Mesendoderm (in vitro differentiated cells): Measurements from ENCODE around the gene TRAPPC3L.

Source experiments
- DNase-seq: peaks from one replicate; pipeline ENCODE4 v3.0.0; 2013
- H2AK5ac ChIP-seq: 2 replicates; pipeline ENCODE4 v1.6.1; 2013; ENCODE audit warnings: low read length, inconsistent platforms
- H2BK120ac ChIP-seq: 2 replicates; pipeline ENCODE4 v1.6.1; 2013; ENCODE audit warnings: low read depth, mild to moderate bottlenecking, low read length, moderate library complexity, mixed read lengths
- H2BK15ac ChIP-seq: replicated peaks from 2 replicates; pipeline ENCODE4 v1.6.1; 2013; ENCODE audit warnings: low read depth, mild to moderate bottlenecking, moderate library complexity
- H2BK5ac ChIP-seq: 2 replicates; pipeline ENCODE4 v1.6.1; 2013; ENCODE audit warnings: low read length, inconsistent platforms
- H3K18ac ChIP-seq: 2 replicates; pipeline ENCODE4 v1.6.1; 2013; ENCODE audit warnings: mild to moderate bottlenecking, low read length, mixed read lengths
- H3K23ac ChIP-seq: one replicate; pipeline ENCODE4 v1.6.1; 2013; ENCODE audit warnings: low read length
- H3K27ac ChIP-seq: 2 replicates; pipeline ENCODE4 v1.5.1; 2013; ENCODE audit warnings: low read depth, mild to moderate bottlenecking, inconsistent platforms, low read length, moderate library complexity
- H3K27me3 ChIP-seq: 2 replicates; pipeline ENCODE4 v1.6.1; 2013; ENCODE audit warnings: low read length, control low read depth, mild to moderate bottlenecking, inconsistent platforms; ENCODE audit not compliant: insufficient read depth, poor library complexity
- H3K36me3 ChIP-seq: 2 replicates; pipeline ENCODE4 v1.6.1; 2013; ENCODE audit warnings: low read length, inconsistent platforms; ENCODE audit not compliant: control insufficient read depth, insufficient read depth
- H3K4ac ChIP-seq: one replicate; pipeline ENCODE4 v1.6.1; 2013; ENCODE audit warnings: low read depth, mild to moderate bottlenecking, low read length, moderate library complexity
- H3K4me1 ChIP-seq: 2 replicates; pipeline ENCODE4 v1.6.1; 2013; ENCODE audit warnings: low read depth, low read length, inconsistent platforms; ENCODE audit not compliant: control insufficient read depth
- H3K4me2 ChIP-seq: 2 replicates; pipeline ENCODE4 v1.6.1; 2013; ENCODE audit warnings: low read length
- H3K4me3 ChIP-seq: 2 replicates; pipeline ENCODE4 v1.5.1; 2013; ENCODE audit warnings: mild to moderate bottlenecking, low read length
- H3K56ac ChIP-seq: one replicate; pipeline ENCODE4 v1.6.1; 2013; ENCODE audit warnings: low read length
- H3K79me1 ChIP-seq: 2 replicates; pipeline ENCODE4 v1.6.1; 2013; ENCODE audit warnings: low read length, inconsistent platforms
- H3K79me2 ChIP-seq: 2 replicates; pipeline ENCODE4 v1.6.1; 2013; ENCODE audit warnings: mild to moderate bottlenecking, low read length; ENCODE audit not compliant: control insufficient read depth, insufficient read depth
- H3K9ac ChIP-seq: 2 replicates; pipeline ENCODE4 v1.6.1; 2013; ENCODE audit warnings: low read length, inconsistent platforms
- H4K5ac ChIP-seq: one replicate; pipeline ENCODE4 v1.6.1; 2013; ENCODE audit warnings: low read length
- H4K8ac ChIP-seq: one replicate; pipeline ENCODE4 v1.6.1; 2013; ENCODE audit warnings: low read depth, mild to moderate bottlenecking, control low read depth, low read length, moderate library complexity
- WGBS: extraction: QIAGEN DNeasy Blood & Tissue Kit; methylation state at CpG from one replicate; pipeline ENCODE4 v1.1.7; 2013; ENCODE audit warnings: low lambda C conversion rate, missing lambda C conversion rate; ENCODE audit not compliant: insufficient coverage; ENCODE audit errors: extremely low coverage; 5-methylcytosine and 5-hydroxymethylcytosine counted together

TRAPPC3L gene

GRCh38 chr6:116449565-116449964 lies 95.9 kb downstream of the TRAPPC3L start:
- Histone ChIP-seq H3K9ac (no peak overlapping the region), H3K4me1 (no peaks in the 10 kb centered on the region), H2BK5ac (no peak overlapping the region), H4K5ac (no peak overlapping the region), H3K23ac (no peak overlapping the region), H3K79me1 (no peaks in the 10 kb centered on the region), H2AK5ac (no peak overlapping the region), H2BK15ac (no peak overlapping the region), H3K18ac (no peak overlapping the region), H2BK120ac (no peak overlapping the region), H3K36me3 (no peaks in the 10 kb centered on the region), H3K79me2 (no peaks in the 10 kb centered on the region), H3K27ac (no peak overlapping the region), H3K4me2 (no peak overlapping the region), H3K4ac (no peak overlapping the region), H3K56ac (no peak overlapping the region), H3K27me3 (no peaks in the 10 kb centered on the region), H4K8ac (no peak overlapping the region), H3K4me3 (no peak overlapping the region)
- no peak for DNase-seq
- WGBS = no CpG with 5 or more reads among the region's 1 CpG

GRCh38 chr6:116447496-116448011 lies 97.9 kb downstream of the TRAPPC3L start:
- H3K27ac ChIP-seq = no peak overlapping the region
- H2AK5ac ChIP-seq = no peak overlapping the region
- no peak overlapping the region for H3K56ac ChIP-seq
- H2BK15ac ChIP-seq = no peak overlapping the region
- H3K23ac ChIP-seq = no peak overlapping the region
- no peaks in the 10 kb centered on the region for H3K4me1 ChIP-seq
- no peak overlapping the region for H3K4me2 ChIP-seq
- H2BK5ac ChIP-seq = no peak overlapping the region
- H2BK120ac ChIP-seq = no peak overlapping the region
- no peak overlapping the region for H3K18ac ChIP-seq
- H3K4ac ChIP-seq = no peak overlapping the region
- DNase-seq = no peak
- no peaks in the 10 kb centered on the region for H3K79me2 ChIP-seq
- WGBS = no CpG with 5 or more reads among the region's 2 CpGs
- no peaks in the 10 kb centered on the region for H3K36me3 ChIP-seq
- no peaks in the 10 kb centered on the region for H3K79me1 ChIP-seq
- no peak overlapping the region for H4K8ac ChIP-seq
- no peak overlapping the region for H4K5ac ChIP-seq
- no peaks in the 10 kb centered on the region for H3K27me3 ChIP-seq
- H3K4me3 ChIP-seq = no peak overlapping the region
- H3K9ac ChIP-seq = no peak overlapping the region

DNA sequence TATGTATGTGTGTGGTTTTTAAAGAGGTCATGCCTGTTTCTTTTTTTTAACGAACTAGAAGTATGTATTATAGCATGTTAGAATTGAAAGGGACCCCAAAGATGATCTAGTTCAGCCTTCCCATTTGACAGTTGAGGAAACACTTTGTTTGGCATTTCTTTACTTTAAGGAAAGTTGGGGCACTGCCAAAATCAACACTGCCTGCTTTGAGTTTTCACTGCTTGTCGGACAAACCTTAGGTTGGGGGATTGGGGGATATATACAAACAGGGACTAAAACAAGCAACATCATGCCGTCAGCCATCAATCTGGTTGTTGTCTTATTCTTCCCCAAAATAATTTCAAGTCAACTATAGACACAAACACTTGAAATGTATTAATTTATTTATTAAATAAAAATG lies 98.4 kb downstream of the TRAPPC3L start:
- no peaks in the 10 kb centered on the region for H3K79me2 ChIP-seq
- no peak overlapping the region for H3K9ac ChIP-seq
- H2BK5ac ChIP-seq = no peak overlapping the region
- H4K5ac ChIP-seq = no peak overlapping the region
- H3K56ac ChIP-seq = no peak overlapping the region
- no peaks in the 10 kb centered on the region for H3K4me1 ChIP-seq
- H4K8ac ChIP-seq = no peak overlapping the region
- no peak overlapping the region for H2BK120ac ChIP-seq
- H3K27ac ChIP-seq = no peak overlapping the region
- H2AK5ac ChIP-seq = no peak overlapping the region
- no peak overlapping the region for H3K4ac ChIP-seq
- no peak overlapping the region for H3K23ac ChIP-seq
- H3K4me2 ChIP-seq = no peak overlapping the region
- H3K4me3 ChIP-seq = no peak overlapping the region
- H3K18ac ChIP-seq = no peak overlapping the region
- H2BK15ac ChIP-seq = no peak overlapping the region
- no peaks in the 10 kb centered on the region for H3K79me1 ChIP-seq
- no peak for DNase-seq
- no CpG with 5 or more reads among the region's 3 CpGs for WGBS
- no peaks in the 10 kb centered on the region for H3K36me3 ChIP-seq
- no peaks in the 10 kb centered on the region for H3K27me3 ChIP-seq

DNA sequence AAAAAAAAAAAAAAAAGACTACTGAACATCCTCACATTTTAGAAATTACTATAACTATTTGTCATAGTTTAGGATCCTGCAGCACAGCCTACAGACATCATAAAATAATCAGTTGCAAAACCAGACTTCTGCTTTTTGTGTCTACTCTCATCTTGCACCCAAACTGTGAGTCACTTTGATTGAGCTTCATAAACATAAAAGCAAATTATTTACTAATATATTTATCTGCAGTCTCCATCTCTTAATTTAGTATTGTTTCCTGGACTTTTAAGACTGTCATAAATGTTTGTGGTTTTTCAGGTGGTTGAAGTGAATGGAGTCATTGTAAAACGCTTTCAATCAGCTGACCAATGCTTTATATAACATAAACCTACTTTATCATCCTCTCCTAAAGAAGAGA lies 99.1 kb downstream of the TRAPPC3L start:
- no CpG with 5 or more reads among the region's 1 CpG for WGBS
- Histone ChIP-seq H3K36me3 (no peaks in the 10 kb centered on the region), H2BK15ac (no peak overlapping the region), H3K23ac (no peak overlapping the region), H2BK5ac (no peak overlapping the region), H4K5ac (no peak overlapping the region), H4K8ac (no peak overlapping the region), H3K27me3 (no peaks in the 10 kb centered on the region), H3K79me1 (no peaks in the 10 kb centered on the region), H3K4me3 (no peak overlapping the region), H3K56ac (no peak overlapping the region), H3K4me1 (no peaks in the 10 kb centered on the region), H3K79me2 (no peaks in the 10 kb centered on the region), H3K9ac (no peak overlapping the region), H3K4ac (no peak overlapping the region), H3K27ac (no peak overlapping the region), H2AK5ac (no peak overlapping the region), H3K18ac (no peak overlapping the region), H3K4me2 (no peak overlapping the region), H2BK120ac (no peak overlapping the region)
- no peak for DNase-seq

GRCh38 chr6:116445102-116445501 lies 100.4 kb downstream of the TRAPPC3L start:
- no CpG with 5 or more reads among the region's 5 CpGs for WGBS
- Histone ChIP-seq H3K56ac (no peak overlapping the region), H3K79me2 (no peaks in the 10 kb centered on the region)

More at GRCh38 chr6:116445102-116445501, 100.4 kb downstream of the TRAPPC3L start:
- H4K8ac ChIP-seq = no peak overlapping the region
- no peaks in the 10 kb centered on the region for H3K4me1 ChIP-seq
- no peak overlapping the region for H3K23ac ChIP-seq
- H3K4ac ChIP-seq = no peak overlapping the region
- H3K36me3 ChIP-seq = no peaks in the 10 kb centered on the region
- no peak overlapping the region for H3K4me2 ChIP-seq
- no peaks in the 10 kb centered on the region for H3K27me3 ChIP-seq
- no peak overlapping the region for H2BK5ac ChIP-seq
- H2BK15ac ChIP-seq = no peak overlapping the region
- H4K5ac ChIP-seq = no peak overlapping the region
- H3K4me3 ChIP-seq = no peak overlapping the region
- H3K9ac ChIP-seq = no peak overlapping the region
- no peak for DNase-seq
- H3K27ac ChIP-seq = no peak overlapping the region
- no peaks in the 10 kb centered on the region for H3K79me1 ChIP-seq
- H3K18ac ChIP-seq = no peak overlapping the region
- H2AK5ac ChIP-seq = no peak overlapping the region
- no peak overlapping the region for H2BK120ac ChIP-seq
